Activated CD4-positive, alpha-beta T cell treated with anti-CD3 and anti-CD28 coated beads for 24 hours (primary cell): ENCODE data around the gene HSD3B7.
A peak's percentile ranks its signal among the peaks of the same experiment; 100 is the strongest.

Experiments used
- DNase-seq, 2 donors: peaks; one replicate each; pipeline ENCODE4 v3.0.0-alpha.2; 2020; ENCODE audit warnings: low read depth in 2 of 2

HSD3B7 gene

GRCh38 chr16:31022544-31023251, 37.7 kb downstream of the HSD3B7 start:
- no peak for DNase-seq

GRCh38 chr16:31023252-31023602, 38.2 kb downstream of the HSD3B7 start:
- no peak for DNase-seq

- no peak for DNase-seq
These were observed 38.7 kb downstream of the HSD3B7 start for GRCh38 chr16:31023627-31024226.

GRCh38 chr16:31025339-31025738, 40.3 kb downstream of the HSD3B7 start:
- no peak for DNase-seq

DNA sequence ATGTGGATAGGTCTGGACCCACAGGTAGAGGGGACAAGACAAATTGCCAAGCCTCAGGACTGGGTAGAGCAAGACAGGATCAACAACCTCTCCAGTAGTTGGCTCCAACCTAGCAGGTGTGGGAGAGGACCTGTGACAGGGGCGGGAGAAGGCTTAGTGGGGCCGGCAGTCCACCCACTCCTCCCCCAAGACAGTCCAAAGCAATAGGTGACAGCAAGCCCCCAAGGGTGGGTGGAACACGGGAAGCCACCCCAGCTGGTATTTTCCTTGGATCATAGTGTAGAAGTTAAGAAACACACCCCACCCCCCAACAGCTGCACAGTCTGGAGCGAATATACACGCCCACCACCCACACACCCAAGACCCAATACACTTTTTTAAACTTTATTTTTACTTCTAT, 44.3 kb downstream of the HSD3B7 start:
- no peak for DNase-seq

- no peak for DNase-seq
These were observed 46.3 kb downstream of the HSD3B7 start for GRCh38 chr16:31031276-31031675.

GRCh38 chr16:31032736-31033708, 48.0 kb downstream of the HSD3B7 start, which contains the start of gene STX4:
TSS of gene STX4 (plus strand) at chr16:31033558. CDS start at chr16:31033806, 248 bp downstream.
- DNase-seq = peak; percentile 93 to 96

GRCh38 chr16:31033709-31034492, 48.9 kb downstream of the HSD3B7 start:
- DNase-seq = peak; percentile 76 to 82

DNA sequence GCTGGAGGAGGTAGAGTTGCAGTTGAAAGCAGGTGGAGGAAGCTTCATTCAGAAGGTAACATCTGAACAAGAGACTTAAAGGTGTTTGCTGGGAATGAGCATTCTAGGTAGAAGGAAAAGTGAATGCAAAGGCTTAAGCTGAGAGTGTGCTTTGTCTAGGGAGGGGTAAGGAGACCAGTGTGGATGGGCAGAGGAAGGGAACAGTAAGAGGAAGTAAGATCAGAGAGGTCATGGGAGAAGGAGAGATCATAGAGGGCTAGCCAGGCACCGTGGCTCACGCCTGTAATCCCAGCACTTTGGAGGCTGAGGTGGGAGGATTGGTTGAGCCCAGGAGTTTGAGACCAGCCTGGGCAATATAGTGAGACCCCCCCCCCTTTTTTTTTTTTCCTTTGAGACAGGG, 51.7 kb downstream of the HSD3B7 start:
- no peak for DNase-seq
